Glomerular endothelial cell (primary cell): Measurements from ENCODE around the gene SFXN5. TPM values are rescaled to one million over a fixed set of nuclear protein-coding genes. Genes with fewer than 3 reads are reported as not detected.

ENCODE experiments used
- total RNA-seq: library from RNA; depleted of rRNA; stranded (reverse); fragments of >200 nt; gene quantifications from 2 replicates; pipeline ENCODE4 v1.2.3, GENCODE V29; 2015

Gene SFXN5
- total RNA-seq, 1 donor from 2014 or later, result 29.5 TPM

Other genes starting within 250 kb of the SFXN5 start
- 25.8 and 35.1 TPM in 2 replicates for gene EXOC6B, start 245.7 kb downstream of the SFXN5 start, total RNA-seq
- gene SPR, start 184.3 kb downstream of the SFXN5 start, total RNA-seq, result 31.6 and 44.1 TPM in 2 replicates
- not detected in 2 replicates for gene EMX1, start 154.2 kb downstream of the SFXN5 start, total RNA-seq
- 68.3 and 69.5 TPM in 2 replicates for gene RAB11FIP5, start 41.2 kb upstream of the SFXN5 start, total RNA-seq
- gene NOTO, start 130.9 kb upstream of the SFXN5 start, total RNA-seq, result not detected in 2 replicates
- 9.5 and 18.4 TPM in 2 replicates for gene SMYD5, start 142.5 kb upstream of the SFXN5 start, total RNA-seq
- 12.1 and 17.1 TPM in 2 replicates for gene PRADC1, start 161.5 kb upstream of the SFXN5 start, total RNA-seq
- 322 and 334 TPM in 2 replicates for gene CCT7, start 162.6 kb upstream of the SFXN5 start, total RNA-seq
- gene FBXO41, start 212.8 kb upstream of the SFXN5 start, total RNA-seq, result 2.3 and 2.9 TPM in 2 replicates
- not detected in 2 replicates for gene EGR4, start 221.8 kb upstream of the SFXN5 start, total RNA-seq